NCI-H526 treated with DMSO at 0.1 percent for 48 hours (cell line): Measurements from ENCODE around the gene CACNA1B.

Experiments
- DNase-seq: peaks from one replicate; lab custom pipeline; 2025; lab: John Stamatoyannopoulos, UW

Gene CACNA1B

GRCh38 chr9:138053321-138053868 is 175.8 kb downstream of the CACNA1B start:
- no peak for DNase-seq

GRCh38 chr9:138053996-138054752 is 176.6 kb downstream of the CACNA1B start:
- peak; percentile 18 for DNase-seq

- no peak for DNase-seq
Observed at GRCh38 chr9:138057726-138058125, 180.1 kb downstream of the CACNA1B start.

GRCh38 chr9:138058181-138058580 is 180.6 kb downstream of the CACNA1B start:
- no peak for DNase-seq

GRCh38 chr9:138059196-138059595 is 181.6 kb downstream of the CACNA1B start:
- DNase-seq = no peak

GRCh38 chr9:138060365-138060764 is 182.8 kb downstream of the CACNA1B start:
- DNase-seq = no peak

- no peak for DNase-seq
Observed at GRCh38 chr9:138060881-138061280, 183.3 kb downstream of the CACNA1B start.

- DNase-seq = no peak
Observed at GRCh38 chr9:138061631-138062030, 184.0 kb downstream of the CACNA1B start.

- no peak for DNase-seq
Observed at GRCh38 chr9:138062196-138062595, 184.6 kb downstream of the CACNA1B start.

GRCh38 chr9:138063033-138063432 is 185.5 kb downstream of the CACNA1B start:
- no peak for DNase-seq

- DNase-seq = no peak
Observed at GRCh38 chr9:138063785-138064184, 186.2 kb downstream of the CACNA1B start.

- no peak for DNase-seq
Observed at GRCh38 chr9:138064547-138064946, 187.0 kb downstream of the CACNA1B start.

GRCh38 chr9:138065287-138065686 is 187.7 kb downstream of the CACNA1B start:
- no peak for DNase-seq

- no peak for DNase-seq
Observed at GRCh38 chr9:138066049-138066448, 188.5 kb downstream of the CACNA1B start.

- no peak for DNase-seq
Observed at GRCh38 chr9:138067613-138068367, 190.2 kb downstream of the CACNA1B start.

GRCh38 chr9:138068601-138069035 is 191.0 kb downstream of the CACNA1B start:
- peak; percentile 71 for DNase-seq

- DNase-seq = peak; percentile 97
Observed at GRCh38 chr9:138069731-138070456, 192.3 kb downstream of the CACNA1B start.

- no peak for DNase-seq
Observed at GRCh38 chr9:138070815-138071214, 193.2 kb downstream of the CACNA1B start.

- no peak for DNase-seq
Observed at GRCh38 chr9:138071292-138071691, 193.7 kb downstream of the CACNA1B start.

GRCh38 chr9:138071731-138072130 is 194.1 kb downstream of the CACNA1B start:
- DNase-seq = no peak

- DNase-seq = peak; percentile 9
Observed at GRCh38 chr9:138072161-138072842, 194.7 kb downstream of the CACNA1B start.

- no peak for DNase-seq
Observed at GRCh38 chr9:138072897-138073296, 195.3 kb downstream of the CACNA1B start.
